Measurements from ENCODE around the gene ZNF385B. TPM values are rescaled to one million over a fixed set of nuclear protein-coding genes. Genes with fewer than 3 reads are reported as not detected.
"Not testable (repeated sequence)": the region's sequence is repeated elsewhere in the genome, so short reads cannot be mapped to it uniquely, and the experiment has no call there.

ZNF385B gene
- total RNA-seq, 1 donor from 2014 or later = not detected

DNA sequence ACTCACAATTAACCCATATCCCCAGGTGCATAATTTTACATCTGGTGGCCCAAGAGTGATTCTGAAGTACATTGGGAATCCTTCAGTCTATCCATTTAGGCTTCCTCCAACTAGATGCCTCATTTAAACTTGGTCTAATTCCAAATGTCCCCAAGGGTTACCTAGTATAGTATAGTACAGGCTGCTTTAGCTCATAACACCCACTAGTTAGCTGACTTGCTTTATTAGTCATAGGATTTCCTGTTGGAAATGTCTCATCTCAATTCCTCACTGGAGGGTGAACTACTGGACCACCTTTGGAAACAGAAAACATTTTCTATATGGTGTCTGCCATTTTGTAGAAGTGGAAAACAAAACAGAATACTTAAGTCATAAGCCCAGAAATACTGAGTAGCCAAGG is 394.3 kb downstream of the ZNF385B start:
- no peak for DNase-seq
- H3K27me3 Mint-ChIP-seq (ENCODE audit: unreplicated experiment) = peaks cover 1% of the 10 kb centered on the region
- H3K4me1 Mint-ChIP-seq (ENCODE audit: low read depth, unreplicated experiment) = no peaks in the 10 kb centered on the region
- H3K27ac Mint-ChIP-seq (ENCODE audit: unreplicated experiment) = no peak overlapping the region
- peaks cover 5% of the 10 kb centered on the region for H3K36me3 Mint-ChIP-seq (ENCODE audit: unreplicated experiment)
- H3K4me3 Mint-ChIP-seq (ENCODE audit: unreplicated experiment) = no peak overlapping the region
- no peaks in the 10 kb centered on the region for H3K9me3 Mint-ChIP-seq (ENCODE audit: unreplicated experiment)
- TF ChIP-seq, protein P1, sequence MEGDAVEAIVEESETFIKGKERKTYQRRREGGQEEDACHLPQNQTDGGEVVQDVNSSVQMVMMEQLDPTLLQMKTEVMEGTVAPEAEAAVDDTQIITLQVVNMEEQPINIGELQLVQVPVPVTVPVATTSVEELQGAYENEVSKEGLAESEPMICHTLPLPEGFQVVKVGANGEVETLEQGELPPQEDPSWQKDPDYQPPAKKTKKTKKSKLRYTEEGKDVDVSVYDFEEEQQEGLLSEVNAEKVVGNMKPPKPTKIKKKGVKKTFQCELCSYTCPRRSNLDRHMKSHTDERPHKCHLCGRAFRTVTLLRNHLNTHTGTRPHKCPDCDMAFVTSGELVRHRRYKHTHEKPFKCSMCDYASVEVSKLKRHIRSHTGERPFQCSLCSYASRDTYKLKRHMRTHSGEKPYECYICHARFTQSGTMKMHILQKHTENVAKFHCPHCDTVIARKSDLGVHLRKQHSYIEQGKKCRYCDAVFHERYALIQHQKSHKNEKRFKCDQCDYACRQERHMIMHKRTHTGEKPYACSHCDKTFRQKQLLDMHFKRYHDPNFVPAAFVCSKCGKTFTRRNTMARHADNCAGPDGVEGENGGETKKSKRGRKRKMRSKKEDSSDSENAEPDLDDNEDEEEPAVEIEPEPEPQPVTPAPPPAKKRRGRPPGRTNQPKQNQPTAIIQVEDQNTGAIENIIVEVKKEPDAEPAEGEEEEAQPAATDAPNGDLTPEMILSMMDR (IDR thresholded peaks at IDR 0.05; ENCODE audit: partially characterized antibody, unreplicated experiment) = no peak

DNA sequence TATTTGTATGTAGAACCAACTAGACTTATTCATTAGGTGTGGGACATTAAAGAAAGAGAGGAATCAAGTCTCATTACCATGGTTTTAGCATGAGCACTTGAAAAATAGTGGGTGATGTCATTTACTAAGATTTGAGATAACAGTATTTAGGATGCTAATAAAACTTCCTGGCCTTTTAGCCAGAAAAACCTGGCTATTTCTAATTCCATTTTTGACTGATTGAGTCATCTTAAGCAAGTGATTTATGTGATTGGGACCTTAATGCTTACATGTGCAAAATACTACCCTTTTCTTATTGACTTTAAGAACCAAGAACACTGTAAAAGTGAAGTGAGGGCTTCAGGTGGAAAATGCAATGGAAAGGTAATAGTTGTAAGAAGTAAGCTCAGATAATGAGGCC is 400.0 kb downstream of the ZNF385B start:
- H3K4me3 Mint-ChIP-seq (ENCODE audit: unreplicated experiment) = no peak overlapping the region
- H3K27ac Mint-ChIP-seq (ENCODE audit: unreplicated experiment) = no peak overlapping the region
- H3K4me1 Mint-ChIP-seq (ENCODE audit: low read depth, unreplicated experiment) = no peaks in the 10 kb centered on the region
- TF ChIP-seq, protein P1 (IDR thresholded peaks at IDR 0.05; ENCODE audit: partially characterized antibody, unreplicated experiment) = no peak
- no peaks in the 10 kb centered on the region for H3K9me3 Mint-ChIP-seq (ENCODE audit: unreplicated experiment)
- peaks cover 5% of the 10 kb centered on the region for H3K36me3 Mint-ChIP-seq (ENCODE audit: unreplicated experiment)
- H3K27me3 Mint-ChIP-seq (ENCODE audit: unreplicated experiment) = peaks cover 1% of the 10 kb centered on the region
- no peak for DNase-seq

DNA sequence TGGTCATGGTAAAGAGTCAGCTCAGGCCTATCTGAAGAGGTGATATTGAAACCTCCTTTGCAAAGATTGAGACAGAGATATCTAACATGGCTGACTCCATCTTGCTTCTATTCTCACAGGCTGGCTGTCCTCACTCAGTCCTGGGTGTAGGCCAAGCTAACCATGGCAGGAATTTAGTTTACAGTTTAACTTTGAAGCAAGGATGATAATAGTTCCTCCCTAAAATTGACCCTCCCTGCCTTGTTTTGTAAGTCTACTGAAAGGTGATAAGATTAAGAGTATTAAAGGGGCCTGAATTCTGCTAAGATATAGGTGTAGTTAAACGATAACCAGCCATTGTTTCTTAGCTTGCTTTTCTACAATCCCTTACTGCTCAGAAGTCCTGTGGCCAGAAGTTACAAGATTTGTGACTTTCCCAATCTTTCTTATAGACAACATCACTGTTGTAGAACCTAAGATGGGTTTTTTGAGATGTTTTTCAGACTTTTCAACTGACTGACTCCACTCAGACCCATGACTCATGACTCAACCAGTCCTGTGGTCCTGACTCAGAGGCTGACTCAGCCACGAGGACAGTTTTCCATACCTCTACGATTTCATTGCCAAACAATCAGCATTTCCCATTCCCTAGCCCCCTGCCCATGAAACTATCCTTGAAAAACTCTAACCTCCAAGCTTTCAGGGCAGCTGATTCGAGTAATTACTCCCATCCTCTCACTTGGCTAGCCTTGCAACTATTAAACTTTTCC is 401.1 kb downstream of the ZNF385B start:
- no peak for DNase-seq
- Mint-ChIP-seq H3K27me3 (ENCODE audit: unreplicated experiment) (no peaks in the 10 kb centered on the region), H3K36me3 (ENCODE audit: unreplicated experiment) (peaks cover 5% of the 10 kb centered on the region), H3K9me3 (ENCODE audit: unreplicated experiment) (no peaks in the 10 kb centered on the region), H3K27ac (ENCODE audit: unreplicated experiment) (no peak overlapping the region), H3K4me1 (ENCODE audit: low read depth, unreplicated experiment) (no peaks in the 10 kb centered on the region), H3K4me3 (ENCODE audit: unreplicated experiment) (no peak overlapping the region)
- TF ChIP-seq, protein P1 (IDR thresholded peaks at IDR 0.05; ENCODE audit: partially characterized antibody, unreplicated experiment) = no peak

GRCh38 chr2:179458113-179458512 is 403.3 kb downstream of the ZNF385B start:
- H3K4me3 Mint-ChIP-seq (ENCODE audit: unreplicated experiment); H3K9me3 Mint-ChIP-seq (ENCODE audit: unreplicated experiment); H3K36me3 Mint-ChIP-seq (ENCODE audit: unreplicated experiment); H3K27ac Mint-ChIP-seq (ENCODE audit: unreplicated experiment); H3K4me1 Mint-ChIP-seq (ENCODE audit: low read depth, unreplicated experiment); DNase-seq; H3K27me3 Mint-ChIP-seq (ENCODE audit: unreplicated experiment): not testable (repeated sequence)

GRCh38 chr2:179455824-179456223 is 405.6 kb downstream of the ZNF385B start:
- H3K36me3 Mint-ChIP-seq (ENCODE audit: unreplicated experiment) = no peaks in the 10 kb centered on the region
- H3K4me1 Mint-ChIP-seq (ENCODE audit: low read depth, unreplicated experiment) = no peaks in the 10 kb centered on the region
- TF ChIP-seq, protein P1 (IDR thresholded peaks at IDR 0.05; ENCODE audit: partially characterized antibody, unreplicated experiment) = no peak
- DNase-seq = no peak
- no peak overlapping the region for H3K4me3 Mint-ChIP-seq (ENCODE audit: unreplicated experiment)
- H3K27me3 Mint-ChIP-seq (ENCODE audit: unreplicated experiment) = no peaks in the 10 kb centered on the region
- H3K9me3 Mint-ChIP-seq (ENCODE audit: unreplicated experiment) = no peaks in the 10 kb centered on the region
- no peak overlapping the region for H3K27ac Mint-ChIP-seq (ENCODE audit: unreplicated experiment)
